Erythroblast (primary cell): ENCODE measurements around the gene RGS9BP.

Source experiments
- GATA1 ChIP-seq: IDR thresholded peaks from 2 replicates; pipeline ENCODE4 v1.6.1; 2011; ENCODE audit warnings: low read depth, mild to moderate bottlenecking, control low read depth, low read length, moderate library complexity
- POLR2A ChIP-seq: IDR thresholded peaks from 2 replicates; pipeline ENCODE4 v1.6.1; 2011; ENCODE audit warnings: mild to moderate bottlenecking, low read length

- TF ChIP-seq POLR2A: no peak
- no peak for TF ChIP-seq GATA1
Observed at GRCh38 chr19:32675720-32676185, at the start of gene RGS9BP.
